ENCODE data around the gene PAX7. TPM values are rescaled to one million over a fixed set of nuclear protein-coding genes. Genes with fewer than 3 reads are reported as not detected.

PAX7 gene
- total RNA-seq, 4 donors from 2014 or later = 1.8 to 5.1 (median 3.9) TPM

DNA sequence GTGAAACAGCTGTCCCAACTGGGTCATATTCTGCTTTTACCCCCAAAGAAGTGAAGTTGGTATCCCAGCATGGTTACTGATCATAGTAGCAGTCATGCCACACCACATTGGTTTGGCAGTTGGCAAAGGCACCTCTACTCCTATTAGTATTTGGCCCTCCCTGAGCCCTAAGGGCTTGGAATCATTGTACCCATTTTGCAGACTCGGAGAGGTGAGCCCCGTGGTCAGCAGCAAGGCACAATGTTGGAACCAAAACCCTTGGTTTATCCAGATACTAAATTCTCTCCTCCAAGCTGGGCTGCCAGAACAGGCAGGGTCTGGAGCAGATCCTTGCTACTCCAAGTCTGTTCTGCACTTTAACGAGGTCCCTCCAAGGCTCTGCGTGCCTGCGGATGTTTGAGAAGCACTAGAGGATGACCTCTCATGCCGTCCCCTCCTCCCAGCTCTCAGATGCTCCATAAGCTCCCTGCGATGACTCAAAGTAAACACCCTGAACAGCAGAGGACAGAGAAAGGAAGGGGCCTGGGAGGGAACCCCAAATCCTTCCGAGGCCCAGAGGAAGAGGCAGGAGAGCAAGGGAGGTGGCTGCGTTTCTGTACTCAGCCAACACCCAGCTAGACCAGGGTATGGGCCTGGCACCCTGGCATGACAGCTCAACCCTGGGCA lies 89.3 kb downstream of the PAX7 start:
- H3K36me3 ChIP-seq = no peaks in the 10 kb centered on the region
- ATAC-seq (no peak), DNase-seq (no peak)
- TF ChIP-seq POLR2A (IDR thresholded peaks at IDR 0.05) = no peak
- TF ChIP-seq, protein P1, sequence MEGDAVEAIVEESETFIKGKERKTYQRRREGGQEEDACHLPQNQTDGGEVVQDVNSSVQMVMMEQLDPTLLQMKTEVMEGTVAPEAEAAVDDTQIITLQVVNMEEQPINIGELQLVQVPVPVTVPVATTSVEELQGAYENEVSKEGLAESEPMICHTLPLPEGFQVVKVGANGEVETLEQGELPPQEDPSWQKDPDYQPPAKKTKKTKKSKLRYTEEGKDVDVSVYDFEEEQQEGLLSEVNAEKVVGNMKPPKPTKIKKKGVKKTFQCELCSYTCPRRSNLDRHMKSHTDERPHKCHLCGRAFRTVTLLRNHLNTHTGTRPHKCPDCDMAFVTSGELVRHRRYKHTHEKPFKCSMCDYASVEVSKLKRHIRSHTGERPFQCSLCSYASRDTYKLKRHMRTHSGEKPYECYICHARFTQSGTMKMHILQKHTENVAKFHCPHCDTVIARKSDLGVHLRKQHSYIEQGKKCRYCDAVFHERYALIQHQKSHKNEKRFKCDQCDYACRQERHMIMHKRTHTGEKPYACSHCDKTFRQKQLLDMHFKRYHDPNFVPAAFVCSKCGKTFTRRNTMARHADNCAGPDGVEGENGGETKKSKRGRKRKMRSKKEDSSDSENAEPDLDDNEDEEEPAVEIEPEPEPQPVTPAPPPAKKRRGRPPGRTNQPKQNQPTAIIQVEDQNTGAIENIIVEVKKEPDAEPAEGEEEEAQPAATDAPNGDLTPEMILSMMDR (IDR thresholded peaks at IDR 0.05 in 4 of 5, conservative IDR thresholded peaks at IDR 0.05 in 1 of 5) = no peak
- H3K4me1 ChIP-seq = no peaks in the 10 kb centered on the region
- no peak overlapping the region for H3K4me3 ChIP-seq
- intact Hi-C loops (cut with DNase I; ENCODE audit: low total_unique reads) (loop anchor here (10.0 kb wide), 2 partner anchors 45 to 85 kb away; no protein-coding TSS in a partner anchor), in situ Hi-C loops (cut with MboI; ENCODE audit: low sequenced_read_pairs in 4 of 4) (no loop called here)
- H3K27me3 ChIP-seq = peaks cover 11 to 33% (median 16%) of the 10 kb centered on the region in 3 donors
- no peak overlapping the region for H3K27ac ChIP-seq
- H3K9me3 ChIP-seq = no peaks in the 10 kb centered on the region

DNA sequence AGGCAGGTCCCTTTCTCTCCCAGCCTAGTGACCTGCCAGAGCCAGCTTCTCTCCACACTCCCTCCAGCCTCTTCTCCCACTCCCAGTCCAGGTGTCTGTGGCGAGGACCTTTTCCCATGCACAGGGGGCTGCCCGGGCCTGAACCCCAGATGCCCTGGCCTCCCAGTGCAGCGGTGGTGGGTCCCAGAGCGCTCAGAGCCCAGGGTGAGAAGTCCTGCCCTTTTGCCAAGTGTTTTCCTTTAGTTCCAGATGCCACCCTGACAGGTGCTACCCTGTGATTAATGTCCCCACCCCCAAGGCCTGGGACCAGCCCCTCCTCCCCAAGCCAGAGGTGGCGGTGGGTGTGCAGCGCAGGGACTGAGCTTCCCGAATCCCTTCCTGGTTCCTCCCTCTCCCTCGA lies 90.4 kb downstream of the PAX7 start:
- Histone ChIP-seq H3K9me3 (no peaks in the 10 kb centered on the region), H3K36me3 (no peaks in the 10 kb centered on the region), H3K4me1 (no peaks in the 10 kb centered on the region), H3K4me3 (no peak overlapping the region), H3K27ac (no peak overlapping the region), H3K27me3 (peaks cover 11 to 30% (median 16%) of the 10 kb centered on the region in 3 donors)
- DNase-seq (no peak), ATAC-seq (no peak)
- intact Hi-C loops (cut with DNase I; ENCODE audit: low total_unique reads) (loop anchor here (10.0 kb wide), 2 partner anchors 46 to 84 kb away; no protein-coding TSS in a partner anchor), in situ Hi-C loops (cut with MboI; ENCODE audit: low sequenced_read_pairs in 4 of 4) (no loop called here)
- TF ChIP-seq, protein P1 (IDR thresholded peaks at IDR 0.05 in 4 of 5, conservative IDR thresholded peaks at IDR 0.05 in 1 of 5) = no peak
- no peak for TF ChIP-seq POLR2A (IDR thresholded peaks at IDR 0.05)

DNA sequence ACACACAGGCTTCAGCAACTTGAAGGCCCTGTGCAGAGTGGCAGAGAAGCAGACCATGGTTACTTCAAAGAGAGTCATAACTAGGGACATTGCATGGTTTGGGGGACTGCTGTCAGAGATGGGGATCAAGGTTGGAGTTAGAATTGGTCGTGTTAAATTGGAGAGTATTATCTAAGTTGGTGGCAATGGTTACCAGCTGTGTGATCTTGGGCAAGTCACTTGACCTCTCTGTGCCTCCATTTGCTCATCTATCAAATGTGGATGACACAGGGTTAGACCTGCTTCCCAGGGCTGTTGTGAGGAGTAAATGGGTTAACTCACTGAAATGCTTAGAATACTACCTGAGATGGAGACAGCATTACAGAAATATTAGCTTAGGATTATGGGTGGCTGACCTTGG lies 91.1 kb downstream of the PAX7 start:
- intact Hi-C loops (cut with DNase I; ENCODE audit: low total_unique reads) = loop anchor here (10.0 kb wide), 2 partner anchors 47 to 83 kb away; no protein-coding TSS in a partner anchor
- no peaks in the 10 kb centered on the region for H3K36me3 ChIP-seq
- in situ Hi-C loops (cut with MboI; ENCODE audit: low sequenced_read_pairs in 4 of 4) = no loop called here
- TF ChIP-seq, protein P1 (IDR thresholded peaks at IDR 0.05 in 4 of 5, conservative IDR thresholded peaks at IDR 0.05 in 1 of 5) = no peak
- no peak for TF ChIP-seq POLR2A (IDR thresholded peaks at IDR 0.05)
- no peak for ATAC-seq
- peaks cover 11 to 29% (median 16%) of the 10 kb centered on the region in 3 donors for H3K27me3 ChIP-seq
- H3K9me3 ChIP-seq = no peaks in the 10 kb centered on the region
- no peak overlapping the region for H3K27ac ChIP-seq
- no peak overlapping the region for H3K4me3 ChIP-seq
- DNase-seq = no peak
- no peaks in the 10 kb centered on the region for H3K4me1 ChIP-seq

DNA sequence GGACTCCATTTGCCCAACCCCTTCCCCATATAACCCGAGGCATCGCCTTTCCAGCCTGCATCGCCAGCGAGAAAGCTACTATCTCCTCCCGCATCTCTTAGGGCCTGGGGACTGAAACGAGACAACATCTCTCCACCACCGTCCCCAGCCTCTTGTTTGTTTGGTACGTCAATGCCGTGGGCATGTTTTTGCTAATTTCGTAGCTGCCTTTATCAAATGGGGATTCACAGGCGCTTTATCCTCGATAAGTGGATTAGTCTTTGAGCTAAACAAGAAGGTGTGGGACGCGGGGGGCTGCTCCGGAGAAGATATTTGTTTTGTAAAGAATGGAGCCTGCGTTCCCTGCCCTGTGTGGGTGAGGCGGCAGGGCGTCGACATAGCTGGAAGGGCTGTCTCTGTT lies 91.6 kb downstream of the PAX7 start:
- no peak for TF ChIP-seq POLR2A (IDR thresholded peaks at IDR 0.05)
- TF ChIP-seq, protein P1 (IDR thresholded peaks at IDR 0.05 in 4 of 5, conservative IDR thresholded peaks at IDR 0.05 in 1 of 5) = no peak
- ATAC-seq (no peak), DNase-seq (no peak)
- intact Hi-C loops (cut with DNase I; ENCODE audit: low total_unique reads) (loop anchor here (10.0 kb wide), 2 partner anchors 47 to 83 kb away; no protein-coding TSS in a partner anchor), in situ Hi-C loops (cut with MboI; ENCODE audit: low sequenced_read_pairs in 4 of 4) (no loop called here)
- no peaks in the 10 kb centered on the region for H3K9me3 ChIP-seq
- no peak overlapping the region for H3K27ac ChIP-seq
- H3K4me3 ChIP-seq = no peak overlapping the region
- no peaks in the 10 kb centered on the region for H3K4me1 ChIP-seq
- H3K36me3 ChIP-seq = no peaks in the 10 kb centered on the region
- peaks cover 11 to 28% (median 15%) of the 10 kb centered on the region in 3 donors for H3K27me3 ChIP-seq
